Lower lobe of right lung (tissue), 2 donors: ENCODE data around the gene MEI1. TPM values are rescaled to one million over a fixed set of nuclear protein-coding genes. Genes with fewer than 3 reads are reported as not detected.
A peak's percentile ranks its signal among the peaks of the same experiment; 100 is the strongest.

Source experiments
- ATAC-seq, 2 donors: fragments of 200-7000 bp; cut with Tn5 transposase; one replicate each; pipeline ENCODE4 v1.9.1; 2020 to 2022; ENCODE audit warnings: mild to moderate bottlenecking in 2 of 2, moderate library complexity in 2 of 2
- DNase-seq: peaks from one replicate; pipeline ENCODE4 v3.0.0-alpha.2; 2020
- H3K27ac ChIP-seq: fragments of 200-600 bp; one replicate; pipeline ENCODE4 v1.8.0; 2022
- H3K27me3 ChIP-seq: fragments of 200-600 bp; one replicate; pipeline ENCODE4 v1.8.0; 2022; ENCODE audit warnings: low read depth
- H3K36me3 ChIP-seq: fragments of 200-600 bp; one replicate; pipeline ENCODE4 v1.8.0; 2022; ENCODE audit warnings: mild to moderate bottlenecking
- H3K4me1 ChIP-seq: fragments of 200-600 bp; one replicate; pipeline ENCODE4 v1.8.0; 2022
- H3K4me3 ChIP-seq: fragments of 200-600 bp; one replicate; pipeline ENCODE4 v1.8.0; 2022; ENCODE audit warnings: mild to moderate bottlenecking
- H3K9me3 ChIP-seq: fragments of 200-600 bp; one replicate; pipeline ENCODE4 v1.8.0; 2022
- CTCF ChIP-seq: fragments of 200-600 bp; IDR thresholded peaks from one replicate; pipeline ENCODE4 v1.8.0; 2022; ENCODE audit warnings: antibody characterized with exemption, mild to moderate bottlenecking
- intact Hi-C: fragments of 100-400 bp; cut with DNase I; formaldehyde crosslinking; loops from one replicate; pipeline ENCODE4 v1.11.0; 2022
- total RNA-seq: library from RNA; stranded (reverse); fragmentation: NEBNext Ultra II Directional; extraction: Animal tissue kit (Norgen Biotek cat#: 25700); gene quantifications from one replicate; pipeline ENCODE4 v1.2.1, GENCODE V29; 2021
- donor health status: DM: no; HTN: yes; CAD: no; lungs with severe emphysema.

The MEI1 gene
- total RNA-seq, 1 donor from 2014 or later = 4.3 TPM

GRCh38 chr22:41847300-41847699 lies 148.0 kb downstream of the MEI1 start:
- intact Hi-C loops = no loop called here
- H3K9me3 ChIP-seq = no peaks in the 10 kb centered on the region
- no peak overlapping the region for H3K4me3 ChIP-seq
- peaks cover 11% of the 10 kb centered on the region for H3K36me3 ChIP-seq
- no peaks in the 10 kb centered on the region for H3K27me3 ChIP-seq
- ATAC-seq (no peak), DNase-seq (no peak)
- TF ChIP-seq CTCF = no peak
- no peak overlapping the region for H3K27ac ChIP-seq
- H3K4me1 ChIP-seq = peaks cover 53% of the 10 kb centered on the region

DNA sequence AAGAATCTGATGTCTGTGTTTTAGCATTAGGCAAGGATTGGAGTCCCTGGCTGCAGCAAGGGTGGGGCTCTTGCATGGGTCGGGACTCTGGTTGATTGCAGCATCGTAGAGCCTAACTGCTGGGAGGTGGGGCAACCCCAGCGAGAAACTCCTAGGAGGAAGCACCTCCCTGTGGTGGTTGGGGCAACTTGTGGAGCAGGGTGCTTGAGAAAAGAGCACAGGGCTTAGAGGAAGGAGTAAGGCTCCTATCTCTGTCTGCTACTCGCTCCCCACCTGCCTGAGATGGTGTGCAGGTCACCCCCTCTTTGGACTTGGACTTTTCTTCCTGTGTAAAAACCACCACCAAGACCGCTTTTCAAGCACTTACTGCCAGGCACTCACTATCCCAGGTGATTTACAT lies 149.2 kb downstream of the MEI1 start:
- H3K27me3 ChIP-seq = no peaks in the 10 kb centered on the region
- no peaks in the 10 kb centered on the region for H3K9me3 ChIP-seq
- H3K27ac ChIP-seq = peak overlapping the region; percentile 46
- peak; percentile 88 for DNase-seq
- TF ChIP-seq CTCF = peak; percentile 14
- intact Hi-C loops = no loop called here
- H3K36me3 ChIP-seq = peaks cover 7% of the 10 kb centered on the region
- H3K4me3 ChIP-seq = no peak overlapping the region
- ATAC-seq = peak; percentile 91 to 95
- peaks cover 49% of the 10 kb centered on the region for H3K4me1 ChIP-seq

Other genes with a start within 250 kb of the MEI1 start
- gene PHF5A, start 230.8 kb upstream of the MEI1 start, total RNA-seq = 31.1 TPM
- gene ACO2, start 230.4 kb upstream of the MEI1 start, total RNA-seq = 77.7 TPM
- 39.0 TPM for gene POLR3H, start 155.0 kb upstream of the MEI1 start, total RNA-seq
- gene CSDC2, start 138.5 kb upstream of the MEI1 start, total RNA-seq = 2.4 TPM
- gene PMM1, start 109.7 kb upstream of the MEI1 start, total RNA-seq = 47.3 TPM
- 26.1 TPM for gene DESI1, start 78.5 kb upstream of the MEI1 start, total RNA-seq
- gene XRCC6, start 78.2 kb upstream of the MEI1 start, total RNA-seq = 162 TPM
- gene SNU13, start 10.6 kb upstream of the MEI1 start, total RNA-seq = 95.9 TPM
- 7.9 TPM for gene CCDC134, start 101.2 kb downstream of the MEI1 start, total RNA-seq
- 132 TPM for gene SREBF2, start 133.6 kb downstream of the MEI1 start, total RNA-seq
- gene SHISA8, start 215.6 kb downstream of the MEI1 start, total RNA-seq = not detected
- 0.27 TPM for gene TNFRSF13C, start 227.3 kb downstream of the MEI1 start, total RNA-seq
- 2.3 TPM for gene CENPM, start 247.6 kb downstream of the MEI1 start, total RNA-seq